Pulmonary artery endothelial cell (primary cell): ENCODE results near the gene ESM1. TPM values are rescaled to one million over a fixed set of nuclear protein-coding genes. Genes with fewer than 3 reads are reported as not detected.
"Not testable (repeated sequence)": the region's sequence is repeated elsewhere in the genome, so short reads cannot be mapped to it uniquely, and the experiment has no call there.

ENCODE experiments used
- DNase-seq: peaks from one replicate; pipeline ENCODE4 v3.0.0-alpha.2; 2011; ENCODE audit warnings: low read depth, low spot score
- total RNA-seq: library from RNA; depleted of rRNA; stranded (reverse); fragments of >200 nt; gene quantifications from 2 replicates; pipeline ENCODE4 v1.2.3, GENCODE V29; 2014

ESM1 gene, protein sequence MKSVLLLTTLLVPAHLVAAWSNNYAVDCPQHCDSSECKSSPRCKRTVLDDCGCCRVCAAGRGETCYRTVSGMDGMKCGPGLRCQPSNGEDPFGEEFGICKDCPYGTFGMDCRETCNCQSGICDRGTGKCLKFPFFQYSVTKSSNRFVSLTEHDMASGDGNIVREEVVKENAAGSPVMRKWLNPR
- 466 and 764 TPM in 2 replicates for total RNA-seq

- peak; percentile 98 for DNase-seq
Measured at GRCh38 chr5:54985301-54986268, at the start of gene ESM1. Gene ESM1 (minus strand): TSS chr5:54985593. CDS start chr5:54985517, 76 bp downstream.

DNA sequence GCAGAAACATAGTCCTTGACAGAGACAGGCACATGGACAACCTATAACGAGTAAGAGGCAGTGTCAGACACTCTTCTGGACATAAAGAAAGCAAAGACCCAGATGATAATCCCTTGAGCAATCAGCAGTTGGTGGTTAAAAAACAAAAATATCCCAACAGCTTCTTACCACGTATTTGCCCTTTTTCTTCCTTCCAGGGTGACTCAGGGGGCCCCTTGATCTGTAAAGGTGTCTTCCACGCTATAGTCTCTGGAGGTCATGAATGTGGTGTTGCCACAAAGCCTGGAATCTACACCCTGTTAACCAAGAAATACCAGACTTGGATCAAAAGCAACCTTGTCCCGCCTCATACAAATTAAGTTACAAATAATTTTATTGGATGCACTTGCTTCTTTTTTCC lies 48.2 kb upstream of the ESM1 start:
- DNase-seq: no peak

GRCh38 chr5:55031492-55031891 lies 46.1 kb upstream of the ESM1 start:
- no peak for DNase-seq

DNA sequence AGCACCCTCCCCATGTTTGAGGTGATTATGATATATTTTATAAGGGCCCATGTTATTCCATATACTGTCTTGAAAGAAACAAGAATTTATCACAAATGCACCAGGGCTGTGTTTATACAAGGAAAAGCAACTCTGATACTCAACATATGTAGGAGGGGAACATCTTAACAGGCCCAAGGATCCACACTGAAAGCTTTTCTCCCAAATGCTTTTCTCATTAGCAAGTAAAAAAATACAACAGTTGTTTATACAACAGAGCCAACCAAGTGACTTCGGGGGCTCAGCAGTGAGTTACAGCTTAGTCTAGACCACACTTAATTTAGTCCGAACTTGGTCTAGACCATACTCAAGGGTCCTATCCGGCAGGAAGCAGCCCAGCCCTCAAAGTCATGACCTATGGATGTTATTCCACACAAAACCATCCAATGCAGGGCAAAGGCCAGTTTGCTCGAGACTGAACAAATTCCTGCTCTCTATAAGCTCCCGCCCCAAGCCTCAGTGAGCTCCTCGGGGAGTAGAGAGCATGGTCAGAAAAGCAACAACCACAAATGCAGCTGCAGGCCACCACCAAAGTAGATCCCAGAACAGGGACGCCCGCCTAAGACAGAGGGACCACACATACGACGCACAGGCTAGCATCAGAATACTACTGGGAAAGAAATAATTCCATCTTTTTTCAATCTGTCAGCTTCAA lies 45.4 kb upstream of the ESM1 start:
- no peak for DNase-seq

GRCh38 chr5:55030220-55030619 lies 44.8 kb upstream of the ESM1 start:
- DNase-seq: no peak

DNA sequence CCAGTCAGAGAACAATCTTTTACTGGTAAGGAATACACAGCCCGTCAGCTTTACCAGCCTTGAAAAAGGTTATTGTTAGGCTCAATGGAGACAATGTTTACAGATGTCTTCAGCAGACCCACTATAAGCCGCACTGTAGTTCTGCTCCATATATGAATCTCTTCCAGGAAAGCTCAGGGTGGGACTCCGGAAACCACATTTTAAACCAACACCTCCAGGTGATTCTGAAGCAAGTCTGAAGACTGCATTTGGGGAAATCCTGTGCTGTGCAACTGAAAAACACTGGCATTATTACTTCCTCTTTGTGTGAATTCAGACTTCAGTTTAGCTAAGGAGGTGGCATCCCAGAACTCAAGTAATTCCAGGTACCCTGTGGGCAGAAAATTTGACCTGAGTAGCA lies 42.2 kb upstream of the ESM1 start:
- no peak for DNase-seq

GRCh38 chr5:55022450-55022849 lies 37.1 kb upstream of the ESM1 start:
- DNase-seq: no peak

- no peak for DNase-seq
Measured at GRCh38 chr5:55021821-55022220, 36.4 kb upstream of the ESM1 start.

GRCh38 chr5:55021410-55021809 lies 36.0 kb upstream of the ESM1 start:
- no peak for DNase-seq

GRCh38 chr5:55010149-55010548 lies 24.8 kb upstream of the ESM1 start:
- not testable (repeated sequence) for DNase-seq

DNA sequence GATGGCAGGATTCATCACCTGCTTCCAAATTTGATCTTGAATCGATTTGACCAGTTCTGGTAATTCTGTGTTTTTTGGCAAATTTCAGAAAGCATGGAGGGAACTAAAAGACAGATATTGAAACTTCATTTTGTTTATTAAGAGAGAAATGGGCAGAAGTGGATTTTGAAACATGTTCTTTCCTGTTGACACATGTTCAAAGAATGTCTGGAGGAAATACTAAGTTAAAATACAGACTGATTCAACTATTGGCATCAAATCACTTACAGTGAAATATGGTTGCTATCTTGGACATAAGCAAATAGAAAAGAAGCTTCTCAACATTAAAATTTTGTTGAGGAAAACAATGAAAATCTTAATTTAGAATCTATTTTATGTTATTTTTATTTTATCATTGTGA lies 19.3 kb upstream of the ESM1 start:
- peak; percentile 51 for DNase-seq

DNA sequence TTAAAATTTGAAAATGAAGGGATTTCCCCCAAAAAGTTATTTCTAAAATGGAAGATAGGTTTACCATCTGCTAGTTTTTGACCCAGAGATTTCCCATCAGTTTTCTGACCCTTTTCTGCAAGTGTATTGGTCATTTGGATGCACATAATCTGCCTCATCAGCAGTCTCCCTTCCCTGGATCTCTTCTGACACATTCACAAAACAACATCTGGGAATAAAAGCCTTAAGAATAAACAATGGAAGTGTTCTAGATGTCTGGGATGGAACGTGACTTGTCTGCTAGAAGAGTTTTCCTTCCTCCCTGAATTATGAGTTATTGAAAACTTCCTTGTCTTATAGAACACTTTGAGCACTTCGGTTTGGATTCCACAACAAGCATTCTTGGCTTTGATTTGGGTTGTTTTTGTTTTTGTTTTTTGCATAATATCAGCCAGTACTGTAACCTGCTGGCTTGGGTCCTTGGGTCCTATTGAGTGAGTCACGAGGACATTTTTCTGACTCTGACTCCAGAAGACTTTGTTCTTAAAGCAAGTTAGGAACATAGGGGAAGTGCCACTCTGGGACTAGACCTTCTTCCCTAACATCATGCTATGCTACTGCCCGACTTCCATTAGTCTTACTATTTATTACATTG lies 18.2 kb upstream of the ESM1 start:
- DNase-seq: no peak

GRCh38 chr5:55002166-55002565 lies 16.8 kb upstream of the ESM1 start:
- DNase-seq: not testable (repeated sequence)

DNA sequence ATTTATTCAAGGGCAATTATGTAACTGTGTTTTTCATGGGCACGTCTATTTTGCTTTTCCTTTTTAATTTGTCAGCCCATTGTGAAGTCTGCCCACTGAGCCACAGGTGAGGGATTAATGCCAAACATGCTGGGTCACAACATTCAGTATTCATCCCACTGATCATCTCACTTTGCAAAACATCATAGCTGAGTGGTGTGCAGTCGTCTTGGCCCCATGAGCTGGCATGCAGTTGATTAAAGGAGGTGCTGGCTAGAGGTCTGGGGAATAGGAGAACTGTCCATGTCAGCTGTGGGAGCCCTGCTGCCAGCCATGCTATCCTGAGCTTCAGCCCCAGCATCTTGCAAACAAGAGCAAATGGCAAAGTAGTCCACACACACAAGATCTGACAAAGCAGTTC lies 11.7 kb upstream of the ESM1 start:
- DNase-seq: no peak

DNA sequence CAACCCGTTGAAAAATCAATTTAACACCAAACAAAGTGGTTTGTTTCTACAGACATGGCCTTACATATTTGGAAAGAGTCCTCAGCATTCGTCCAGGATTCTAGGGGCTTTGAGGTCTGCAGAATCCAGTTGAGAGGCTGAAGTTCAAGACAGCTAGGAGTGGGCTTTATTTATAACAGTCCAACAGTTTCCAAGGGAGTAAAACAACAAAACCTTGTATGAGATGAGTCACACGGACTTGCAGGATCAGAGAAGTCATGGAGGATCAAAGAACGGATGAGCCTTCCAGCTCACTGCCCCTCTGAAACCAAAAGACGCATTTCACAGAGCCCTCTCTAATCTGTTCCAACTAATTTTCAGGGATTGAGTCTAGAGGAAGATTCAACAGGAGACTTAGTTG lies 11.1 kb upstream of the ESM1 start:
- no peak for DNase-seq

DNA sequence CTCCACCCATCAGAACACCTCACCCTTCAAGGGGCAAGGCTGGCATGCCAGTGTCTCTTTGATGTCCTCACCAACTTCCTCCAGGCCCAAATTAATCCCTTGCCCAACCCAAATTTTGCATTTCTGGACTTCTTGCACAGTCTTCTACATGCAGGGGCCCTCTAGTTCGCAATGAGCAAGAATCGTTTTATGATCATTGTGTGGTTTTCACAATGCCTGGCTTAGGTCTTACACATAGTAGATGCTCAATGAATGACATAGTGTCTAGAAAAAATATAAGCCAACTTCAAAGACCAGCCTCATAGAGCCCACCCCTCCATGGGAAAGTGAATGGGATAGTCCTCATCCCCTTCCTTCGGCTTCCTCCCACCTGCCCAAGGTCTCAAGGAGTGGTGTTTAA lies 9.8 kb upstream of the ESM1 start:
- no peak for DNase-seq

GRCh38 chr5:54994628-54995027 lies 9.2 kb upstream of the ESM1 start:
- DNase-seq: no peak

GRCh38 chr5:54993318-54993717 lies 7.9 kb upstream of the ESM1 start:
- peak; percentile 55 for DNase-seq

DNA sequence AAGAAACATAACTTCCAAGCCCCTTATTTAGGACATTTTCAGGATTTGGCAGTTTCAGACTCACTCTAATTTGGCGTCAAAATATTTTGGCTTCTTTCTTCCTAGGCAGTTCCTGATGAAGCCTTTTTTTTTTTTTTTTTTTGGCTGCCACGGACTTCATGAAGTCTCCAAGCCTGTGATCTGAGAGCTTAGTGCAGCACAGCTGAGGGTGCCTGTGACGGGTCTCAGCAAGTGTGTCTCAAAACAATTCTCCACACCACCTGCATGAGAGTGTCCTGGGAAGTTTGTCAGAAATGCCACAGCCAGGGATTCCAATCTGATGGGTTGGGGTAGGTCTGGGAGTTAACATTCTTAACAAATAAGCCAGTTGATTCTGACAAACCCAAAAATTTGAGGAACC lies 6.0 kb upstream of the ESM1 start:
- no peak for DNase-seq

DNA sequence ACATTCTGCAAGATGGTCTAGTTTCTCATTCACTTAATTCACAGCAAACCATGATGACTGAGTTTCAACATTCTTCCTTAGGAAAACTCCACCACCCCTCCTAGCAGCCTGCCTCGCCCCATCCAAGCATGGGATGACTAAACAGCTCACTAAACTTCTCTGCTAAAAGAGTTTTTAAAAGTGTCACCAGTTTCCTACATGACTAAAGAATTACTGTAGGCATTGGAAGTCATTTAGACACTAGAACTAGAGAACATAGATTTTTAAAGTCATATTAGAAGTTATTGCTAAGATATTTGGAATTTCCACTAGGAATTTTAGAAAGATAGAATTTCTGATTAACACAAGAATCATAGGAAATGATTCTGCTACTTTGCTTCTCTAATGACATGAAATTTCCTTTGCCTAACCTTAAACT lies 5.5 kb upstream of the ESM1 start:
- DNase-seq: no peak

DNA sequence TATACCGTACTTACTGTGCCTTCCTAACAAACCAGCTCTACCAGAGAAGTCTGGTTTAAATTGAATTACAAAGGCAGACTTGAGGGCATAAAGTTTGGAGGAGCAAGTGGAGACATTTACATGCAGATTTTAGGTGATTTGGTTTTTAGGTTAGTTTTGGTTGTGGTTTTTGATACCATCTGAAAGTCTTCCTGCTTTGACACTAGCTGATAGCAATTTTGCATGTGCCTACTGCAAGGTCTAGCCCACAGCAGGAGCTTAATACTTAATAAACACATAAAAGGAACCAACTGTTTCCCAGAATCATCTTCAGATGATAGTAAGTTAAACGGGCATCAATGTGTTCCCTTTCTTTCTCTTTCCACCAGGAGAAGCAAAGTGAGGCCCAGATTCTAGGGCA lies 3.4 kb upstream of the ESM1 start:
- no peak for DNase-seq

DNA sequence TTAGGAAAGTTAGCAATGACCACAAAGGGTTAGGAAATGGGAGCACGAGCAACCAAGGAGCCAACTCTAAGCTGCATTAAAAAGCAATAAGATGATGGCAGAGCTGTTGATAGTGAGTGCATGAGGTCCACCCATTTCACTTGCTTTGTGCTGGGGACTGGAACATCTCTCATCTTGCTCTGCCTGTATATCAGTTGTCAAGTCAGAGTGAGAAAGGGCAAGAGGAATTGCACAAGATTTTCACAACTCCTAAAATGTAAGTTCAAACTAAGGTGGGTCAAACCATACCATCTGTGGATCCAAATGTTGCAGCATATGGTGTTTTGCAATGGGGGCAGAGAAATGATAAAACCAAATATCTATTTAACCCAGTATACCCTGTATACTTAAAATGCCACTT lies 2.8 kb upstream of the ESM1 start:
- no peak for DNase-seq
